GM18909 (cell line): ENCODE measurements around the gene DOCK1.

ENCODE experiments used
- ATAC-seq: cut with Tn5 transposase; IDR thresholded peaks from one replicate; pipeline ENCODE4 v1.9.1; 2021; ENCODE audit warnings: mild to moderate bottlenecking; ENCODE audit not compliant: unreplicated experiment, poor library complexity

Gene DOCK1

GRCh38 chr10:127464561-127464960 is 559.3 kb downstream of the DOCK1 start:
- no peak for ATAC-seq

GRCh38 chr10:127467811-127468210 is 562.6 kb downstream of the DOCK1 start:
- ATAC-seq = no peak

- ATAC-seq = no peak
These were observed 563.4 kb downstream of the DOCK1 start for GRCh38 chr10:127468632-127469031.

- ATAC-seq = no peak
These were observed 565.7 kb downstream of the DOCK1 start for GRCh38 chr10:127470911-127471310.

GRCh38 chr10:127472976-127473375 is 567.7 kb downstream of the DOCK1 start:
- no peak for ATAC-seq

GRCh38 chr10:127474501-127474900 is 569.3 kb downstream of the DOCK1 start:
- ATAC-seq = no peak

GRCh38 chr10:127485153-127485857 is 580.1 kb downstream of the DOCK1 start:
- ATAC-seq = no peak

GRCh38 chr10:127486355-127486754 is 581.1 kb downstream of the DOCK1 start:
- ATAC-seq = no peak

GRCh38 chr10:127492607-127493250 is 587.5 kb downstream of the DOCK1 start:
- ATAC-seq = no peak

GRCh38 chr10:127496035-127496434 is 590.8 kb downstream of the DOCK1 start:
- no peak for ATAC-seq

- no peak for ATAC-seq
These were observed 592.5 kb downstream of the DOCK1 start for GRCh38 chr10:127497685-127498084.

GRCh38 chr10:127498087-127498486 is 592.9 kb downstream of the DOCK1 start:
- no peak for ATAC-seq

GRCh38 chr10:127500127-127500526 is 594.9 kb downstream of the DOCK1 start:
- ATAC-seq = no peak
